ENCODE results near the gene GSG1. TPM values are rescaled to one million over a fixed set of nuclear protein-coding genes. Genes with fewer than 3 reads are reported as not detected.

The GSG1 gene
- total RNA-seq, 1 experiment from 2014 or later: 0.22 TPM

GRCh38 chr12:13094367-13094766 lies 9.1 kb downstream of the GSG1 start:
- Histone ChIP-seq H2BK5ac (ENCODE audit: insufficient read length, low read length) (no peak overlapping the region), H3K23me2 (ENCODE audit: insufficient read length, low read depth, low read length, poor library complexity, severe bottlenecking) (no peaks in the 10 kb centered on the region), H2BK15ac (ENCODE audit: low read depth, low read length) (no peak overlapping the region), H3K23ac (ENCODE audit: insufficient read length, low read depth, low read length) (no peak overlapping the region), H3K14ac (ENCODE audit: insufficient read depth, low read length) (no peak overlapping the region), H2BK12ac (ENCODE audit: insufficient read length, low read depth, low read length) (no peak overlapping the region), H3K4me1 (ENCODE audit: insufficient read depth, low read length) (peaks cover 10% of the 10 kb centered on the region), H2AFZ (ENCODE audit: low read length) (no peak overlapping the region), H2AK5ac (ENCODE audit: insufficient read length, low read length) (no peak overlapping the region), H3K27ac (ENCODE audit: insufficient read length, low read depth, low read length) (no peak overlapping the region), H3K9ac (ENCODE audit: extremely low read depth, insufficient read length, low read length) (no peak overlapping the region), H4K91ac (ENCODE audit: insufficient read length, low read depth, low read length) (no peak overlapping the region), H2BK120ac (ENCODE audit: low read depth, low read length, poor library complexity, severe bottlenecking) (no peak overlapping the region), H3K56ac (ENCODE audit: insufficient read length, low read depth, low read length) (no peak overlapping the region), H3K4ac (ENCODE audit: low read depth, low read length) (no peak overlapping the region), H2BK20ac (ENCODE audit: low read depth, low read length, poor library complexity, severe bottlenecking) (no peak overlapping the region), H3K27me3 (ENCODE audit: insufficient read depth, low read length) (no peaks in the 10 kb centered on the region), H4K20me1 (ENCODE audit: control insufficient read depth, insufficient read depth, insufficient read length) (no peaks in the 10 kb centered on the region), H3K79me1 (ENCODE audit: insufficient read depth, low read depth, low read length, poor library complexity, severe bottlenecking) (no peaks in the 10 kb centered on the region), H3K9me3 (ENCODE audit: control insufficient read depth, low read depth, low read length) (no peaks in the 10 kb centered on the region), H3K79me2 (ENCODE audit: insufficient read depth, low read length) (no peaks in the 10 kb centered on the region), H3K4me2 (ENCODE audit: insufficient read depth, insufficient read length, low read length) (no peak overlapping the region), H4K8ac (replicated peaks; ENCODE audit: insufficient read length, low read depth, low read length) (no peak overlapping the region), H3T11ph (ENCODE audit: low read length) (no peak overlapping the region), H4K5ac (ENCODE audit: insufficient read length, low read depth, low read length) (no peak overlapping the region), H3K18ac (ENCODE audit: insufficient read length, low read depth, low read length) (no peak overlapping the region)
- H3K4me1 Mint-ChIP-seq: peaks cover 30 to 38% of the 10 kb centered on the region in 2 experiments
- H3K36me3 Mint-ChIP-seq (ENCODE audit: insufficient read depth in 1 of 3, low read depth in 3 of 3): peaks cover 0 to 1% (median 0%) of the 10 kb centered on the region in 3 experiments; a peak in 1 of 7 replicates
- H3K4me3 Mint-ChIP-seq: no peak overlapping the region; a peak in 1 of 5 replicates
- no peaks in the 10 kb centered on the region; a peak in 1 of 5 replicates for H3K9me3 Mint-ChIP-seq
- H3K27ac Mint-ChIP-seq: no peak overlapping the region
- DNase-seq: no peak
- H3K27me3 Mint-ChIP-seq (ENCODE audit: low read depth): no peaks in the 10 kb centered on the region
- WGBS (ENCODE audit: extremely low coverage, insufficient read length, low lambda C conversion rate): no CpG with 5 or more reads among the region's 3 CpGs
- TF ChIP-seq, protein P1, sequence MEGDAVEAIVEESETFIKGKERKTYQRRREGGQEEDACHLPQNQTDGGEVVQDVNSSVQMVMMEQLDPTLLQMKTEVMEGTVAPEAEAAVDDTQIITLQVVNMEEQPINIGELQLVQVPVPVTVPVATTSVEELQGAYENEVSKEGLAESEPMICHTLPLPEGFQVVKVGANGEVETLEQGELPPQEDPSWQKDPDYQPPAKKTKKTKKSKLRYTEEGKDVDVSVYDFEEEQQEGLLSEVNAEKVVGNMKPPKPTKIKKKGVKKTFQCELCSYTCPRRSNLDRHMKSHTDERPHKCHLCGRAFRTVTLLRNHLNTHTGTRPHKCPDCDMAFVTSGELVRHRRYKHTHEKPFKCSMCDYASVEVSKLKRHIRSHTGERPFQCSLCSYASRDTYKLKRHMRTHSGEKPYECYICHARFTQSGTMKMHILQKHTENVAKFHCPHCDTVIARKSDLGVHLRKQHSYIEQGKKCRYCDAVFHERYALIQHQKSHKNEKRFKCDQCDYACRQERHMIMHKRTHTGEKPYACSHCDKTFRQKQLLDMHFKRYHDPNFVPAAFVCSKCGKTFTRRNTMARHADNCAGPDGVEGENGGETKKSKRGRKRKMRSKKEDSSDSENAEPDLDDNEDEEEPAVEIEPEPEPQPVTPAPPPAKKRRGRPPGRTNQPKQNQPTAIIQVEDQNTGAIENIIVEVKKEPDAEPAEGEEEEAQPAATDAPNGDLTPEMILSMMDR (conservative IDR thresholded peaks at IDR 0.05): no peak
